Left renal cortex interstitium (tissue), 4 donors: ENCODE measurements around the gene SNRPF. TPM values are rescaled to one million over a fixed set of nuclear protein-coding genes. Genes with fewer than 3 reads are reported as not detected.

Experiments used
- polyA plus RNA-seq, 4 donors: library from polyadenylated mRNA; unstranded; fragments of 120-200 nt; gene quantifications; one replicate each; pipeline ENCODE4 v1.2.1, GENCODE V29; 2013; ENCODE audit not compliant: insufficient read length in 4 of 4

SNRPF gene
- polyA plus RNA-seq, 4 donors: 84.0 to 101 (median 93.6) TPM

Other genes with a start within 250 kb of the SNRPF start
- gene NTN4, start 68.2 kb upstream of the SNRPF start, polyA plus RNA-seq: 100 to 1,000 TPM in 3 of 4 donors, 10 to 100 TPM in 1; 94.0 to 112 (median 104) TPM
- 1 to 10 TPM in 1 of 4 donors, under 1 TPM in 3; 0.41 to 1.3 (median 0.66) TPM for gene CCDC38, start 83.7 kb downstream of the SNRPF start, polyA plus RNA-seq
- 1 to 10 TPM in 3 of 4 donors, under 1 TPM in 1; 0.92 to 2.0 (median 1.6) TPM for gene AMDHD1, start 84.4 kb downstream of the SNRPF start, polyA plus RNA-seq
- gene HAL, start 137.4 kb downstream of the SNRPF start, polyA plus RNA-seq: 1 to 10 TPM in 2 of 4 donors, under 1 TPM in 2; 0.14 to 2.1 (median 1.00) TPM
- gene LTA4H, start 176.6 kb downstream of the SNRPF start, polyA plus RNA-seq: 100 to 1,000 TPM; 111 to 132 (median 127) TPM